Measurements from ENCODE around the gene ZNF281. TPM values are rescaled to one million over a fixed set of nuclear protein-coding genes. Genes with fewer than 3 reads are reported as not detected.
"Not testable (repeated sequence)": the region's sequence is repeated elsewhere in the genome, so short reads cannot be mapped to it uniquely, and the experiment has no call there.

ZNF281 gene
- total RNA-seq, 1 experiment from 2014 or later = 10.7 TPM

- no peak for DNase-seq
- no peaks in the 10 kb centered on the region for H3K9me3 ChIP-seq
- H3K36me3 ChIP-seq = no peaks in the 10 kb centered on the region
- no peak overlapping the region for H3K4me3 ChIP-seq
- no peaks in the 10 kb centered on the region for H3K27me3 ChIP-seq
Observed at GRCh38 chr1:200359610-200360163, 50.1 kb downstream of the ZNF281 start.

- H3K4me3 ChIP-seq, DNase-seq, H3K36me3 ChIP-seq, H3K9me3 ChIP-seq, H3K27me3 ChIP-seq: not testable (repeated sequence)
Observed at GRCh38 chr1:200357925-200358324, 51.9 kb downstream of the ZNF281 start.

GRCh38 chr1:200355801-200356200, 54.0 kb downstream of the ZNF281 start:
- H3K27me3 ChIP-seq = no peaks in the 10 kb centered on the region
- H3K36me3 ChIP-seq = no peaks in the 10 kb centered on the region
- DNase-seq = no peak
- H3K4me3 ChIP-seq = no peak overlapping the region
- H3K9me3 ChIP-seq = no peaks in the 10 kb centered on the region

Other genes starting within 250 kb of the ZNF281 start
- gene KIF14, start 210.7 kb upstream of the ZNF281 start, total RNA-seq (2014; rRNA removed; shearing (Covaris generic); ENCODE audit: low replicate concordance) = 11.6 and 15.7 TPM in 2 replicates